Fibroblast of skin of scalp (primary cell): Measurements from ENCODE around the gene XKR7.

Experiments used
- DNase-seq: peaks from one replicate; pipeline ENCODE4 v3.0.0-alpha.2; 2013

Gene XKR7

GRCh38 chr20:31945319-31945718, 22.6 kb upstream of the XKR7 start:
- DNase-seq = no peak

- peak; percentile 15 for DNase-seq
These were observed 22.2 kb upstream of the XKR7 start for GRCh38 chr20:31945785-31946184.

GRCh38 chr20:31948008-31948407, 19.9 kb upstream of the XKR7 start:
- DNase-seq = no peak

- no peak for DNase-seq
These were observed 17.9 kb upstream of the XKR7 start for GRCh38 chr20:31949877-31950646.

- DNase-seq = no peak
These were observed 16.8 kb upstream of the XKR7 start for GRCh38 chr20:31951203-31951529.

GRCh38 chr20:31951530-31952453, 16.2 kb upstream of the XKR7 start, which contains the start of gene PDRG1:
Gene PDRG1, minus strand, starts transcription at chr20:31952046. Its CDS starts 85 bp downstream, at chr20:31951961.
- DNase-seq = peak; percentile 96

GRCh38 chr20:31953556-31954148, 14.3 kb upstream of the XKR7 start:
- no peak for DNase-seq

GRCh38 chr20:31954500-31954899, 13.5 kb upstream of the XKR7 start:
- DNase-seq = no peak

GRCh38 chr20:31956556-31957526, 11.1 kb upstream of the XKR7 start:
- DNase-seq = no peak

- no peak for DNase-seq
These were observed 5.2 kb upstream of the XKR7 start for GRCh38 chr20:31962761-31963160.

- no peak for DNase-seq
These were observed 4.1 kb upstream of the XKR7 start for GRCh38 chr20:31963889-31964288.

- no peak for DNase-seq
These were observed 828 bp upstream of the XKR7 start for GRCh38 chr20:31966991-31967655.

GRCh38 chr20:31968291-31969126, 558 bp downstream of the XKR7 start:
- DNase-seq = peak; percentile 71

- no peak for DNase-seq
These were observed 2.0 kb downstream of the XKR7 start for GRCh38 chr20:31969991-31970390.

GRCh38 chr20:31972471-31973021, 4.6 kb downstream of the XKR7 start:
- DNase-seq = peak; percentile 6

- no peak for DNase-seq
These were observed 6.3 kb downstream of the XKR7 start for GRCh38 chr20:31974296-31974695.

GRCh38 chr20:31974951-31975487, 7.1 kb downstream of the XKR7 start:
- DNase-seq = no peak

- DNase-seq = no peak
These were observed 7.9 kb downstream of the XKR7 start for GRCh38 chr20:31975874-31976273.

GRCh38 chr20:31977080-31977479, 9.1 kb downstream of the XKR7 start:
- DNase-seq = no peak
